Left hindlimb (tissue), 1 donor: ENCODE results near the gene DENND2C.

Experiments used
- DNase-seq: peaks from one replicate; pipeline ENCODE4 v3.0.0-alpha.2; 2018

The DENND2C gene, protein sequence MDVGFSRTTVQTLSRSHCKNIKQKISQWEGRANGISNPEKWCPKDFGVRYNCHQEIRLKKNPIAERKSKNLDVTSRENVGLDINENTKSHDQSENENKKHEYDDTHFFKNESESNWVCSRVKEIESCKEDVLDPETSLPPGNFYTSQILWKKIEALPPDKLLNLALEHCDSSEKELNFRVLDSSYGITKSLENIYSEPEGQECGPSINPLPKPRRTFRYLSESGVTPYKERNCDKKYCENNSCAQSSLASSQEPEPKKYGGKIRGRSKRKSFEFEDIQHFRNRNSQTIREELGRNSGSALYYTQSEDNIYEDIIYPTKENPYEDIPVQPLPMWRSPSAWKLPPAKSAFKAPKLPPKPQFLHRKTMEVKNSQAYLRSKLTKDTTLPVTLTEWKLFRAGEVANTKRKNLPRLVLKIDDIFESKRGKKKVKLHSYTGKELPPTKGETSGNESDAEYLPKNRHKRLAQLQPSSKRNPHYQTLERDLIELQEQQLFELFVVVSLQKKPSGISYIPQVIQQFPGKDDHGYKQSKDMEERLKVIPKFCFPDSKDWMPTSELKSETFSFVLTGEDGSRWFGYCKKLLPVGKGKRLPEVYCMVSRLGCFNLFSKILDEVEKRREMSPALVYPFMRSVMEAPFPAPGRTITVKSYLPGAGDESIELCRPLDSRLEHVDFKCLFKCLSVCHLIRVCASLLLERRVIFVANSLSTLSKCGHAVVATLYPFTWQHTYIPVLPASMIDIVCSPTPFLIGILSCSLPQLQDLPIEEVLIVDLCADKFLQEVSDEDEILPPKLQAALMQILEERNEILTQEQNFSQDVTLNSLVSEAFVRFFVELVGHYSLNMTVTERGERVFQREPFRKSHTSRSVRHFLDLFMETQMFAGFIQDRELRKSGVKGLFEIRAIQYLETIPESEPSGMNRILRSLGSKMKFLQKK

GRCh38 chr1:114669562-114670082 is at the start of gene DENND2C:
Gene DENND2C (minus strand): TSS chr1:114670049. CDS start chr1:114625984, 44,065 bp downstream.
- DNase-seq: no peak

GRCh38 chr1:114719424-114719787 is 49.6 kb upstream of the DENND2C start:
- DNase-seq: no peak

DNA sequence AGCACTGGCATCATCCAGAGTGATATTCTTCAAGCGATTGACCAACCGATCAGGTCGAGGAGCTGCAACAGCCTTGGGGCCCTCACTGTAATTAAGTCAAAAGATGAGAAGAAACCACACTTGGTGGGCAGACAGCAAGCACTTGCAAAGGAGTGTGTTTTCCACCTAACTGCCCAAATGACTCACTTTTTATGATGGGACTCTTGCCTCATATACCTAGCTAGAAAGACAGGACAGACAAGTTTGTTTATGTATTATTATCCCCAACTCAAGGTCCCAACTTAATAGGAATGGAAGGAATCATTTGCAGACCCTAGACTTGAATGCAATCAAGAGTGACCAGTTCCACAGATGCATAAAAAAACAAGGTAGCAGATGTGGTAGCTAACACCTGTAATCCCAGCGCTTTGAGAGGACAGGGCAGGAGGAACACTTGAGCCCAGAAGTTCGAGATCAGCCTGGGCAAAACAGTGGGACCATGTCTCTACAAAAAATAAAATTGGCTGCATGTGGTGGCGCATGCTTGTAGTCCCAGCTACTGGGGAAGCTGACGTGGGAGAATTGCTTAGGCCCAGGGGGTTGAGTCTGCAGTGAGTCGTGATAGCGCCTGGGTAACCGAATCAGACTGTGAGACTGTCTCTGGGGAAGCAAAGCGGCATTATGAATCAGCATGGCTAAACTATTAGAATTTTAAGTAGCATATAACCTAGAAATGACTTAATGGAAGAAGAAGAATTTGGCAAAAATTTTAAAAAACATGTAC is 49.0 kb upstream of the DENND2C start:
- DNase-seq: no peak

DNA sequence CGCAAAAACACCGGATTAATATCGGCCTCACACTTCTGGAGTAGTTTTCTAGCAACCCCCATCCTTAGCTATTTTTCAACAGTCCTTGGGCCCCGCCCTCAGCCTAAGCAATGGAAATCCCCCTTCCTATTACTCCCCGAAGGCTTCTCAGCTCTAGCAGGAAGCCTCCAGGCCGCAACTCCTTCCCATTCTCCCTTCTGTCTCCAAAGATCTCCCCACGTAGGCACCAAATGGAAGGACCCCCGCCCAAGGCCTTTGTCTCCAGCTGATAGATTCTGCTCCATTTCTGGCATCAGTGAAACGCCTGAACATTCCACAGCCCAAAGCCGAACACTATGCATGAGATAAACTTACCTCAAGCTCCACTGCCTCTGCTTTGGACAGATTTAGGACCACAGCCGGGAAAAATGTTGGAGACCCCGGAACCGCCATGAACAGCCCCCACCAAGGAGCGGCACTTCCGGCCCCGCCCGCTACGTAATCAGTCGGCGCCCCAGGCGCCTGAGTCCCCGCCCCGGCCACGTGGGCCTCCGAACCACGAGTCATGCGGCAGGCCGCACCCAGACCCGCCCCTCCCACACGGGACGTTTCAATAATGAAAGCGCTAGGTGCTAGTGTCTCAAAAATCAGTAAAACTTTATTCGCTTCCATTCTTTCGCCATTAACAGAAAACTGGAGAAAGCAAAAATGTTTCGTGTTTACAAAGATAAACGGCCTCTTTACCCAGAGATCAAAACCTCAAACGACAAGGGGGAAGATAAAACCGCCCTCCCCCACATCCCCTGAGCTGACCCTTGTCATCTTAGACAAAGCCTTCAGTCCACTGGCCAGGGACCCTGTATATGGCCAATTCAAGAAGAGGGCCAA is 46.7 kb upstream of the DENND2C start, which contains the start of gene NRAS:
Gene NRAS (minus strand): TSS at position 468 of the 867 bp plus-strand sequence. CDS start 611 bp downstream, outside the sequence.
- peak; percentile 96 for DNase-seq

DNA sequence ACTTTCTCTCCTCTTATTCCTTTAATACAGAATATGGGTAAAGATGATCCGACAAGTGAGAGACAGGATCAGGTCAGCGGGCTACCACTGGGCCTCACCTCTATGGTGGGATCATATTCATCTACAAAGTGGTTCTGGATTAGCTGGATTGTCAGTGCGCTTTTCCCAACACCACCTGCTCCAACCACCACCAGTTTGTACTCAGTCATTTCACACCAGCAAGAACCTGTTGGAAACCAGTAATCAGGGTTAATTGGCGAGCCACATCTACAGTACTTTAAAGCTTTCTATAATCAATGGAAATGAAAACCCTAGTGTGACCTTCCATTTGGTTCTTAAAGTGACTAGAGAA is 46.1 kb upstream of the DENND2C start:
- no peak for DNase-seq

DNA sequence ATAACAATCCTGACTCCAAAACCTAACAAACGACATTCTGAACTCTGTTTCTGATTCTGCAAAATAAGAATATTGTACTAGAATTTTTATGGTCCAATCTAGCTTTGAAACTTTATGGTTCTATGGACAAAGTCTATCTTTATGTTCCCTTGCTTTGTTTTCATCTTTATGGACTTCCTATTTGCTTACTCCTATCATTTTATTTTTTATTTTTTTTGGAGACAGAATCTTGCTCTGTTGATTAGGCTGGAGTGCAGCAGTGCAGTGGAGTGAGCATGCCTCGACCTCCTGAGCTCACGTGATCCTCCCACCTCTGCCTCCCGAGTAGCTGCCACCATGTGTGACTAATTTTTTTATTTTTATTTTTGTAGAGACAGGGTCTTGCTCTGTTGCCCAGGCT is 43.1 kb upstream of the DENND2C start:
- DNase-seq: no peak

DNA sequence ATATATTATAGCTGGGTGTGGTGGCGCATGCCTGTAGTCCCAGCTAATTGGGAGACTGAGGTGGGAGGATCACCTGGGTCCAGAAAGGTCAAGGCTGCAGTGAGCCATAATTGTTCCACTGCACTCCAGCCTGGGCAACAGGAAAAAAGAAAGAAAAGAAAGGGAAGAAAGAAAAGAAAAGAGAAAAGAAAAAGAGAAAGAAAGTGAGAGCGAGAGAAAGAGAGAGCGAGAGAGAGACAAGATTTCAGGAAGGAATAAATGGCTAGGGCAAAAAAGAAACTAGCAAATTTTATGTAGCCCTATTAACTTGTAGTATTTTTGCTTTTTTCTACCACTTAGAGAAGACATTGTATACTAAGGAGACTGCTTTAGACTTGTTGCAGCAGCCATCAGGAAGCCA is 40.5 kb upstream of the DENND2C start:
- no peak for DNase-seq

DNA sequence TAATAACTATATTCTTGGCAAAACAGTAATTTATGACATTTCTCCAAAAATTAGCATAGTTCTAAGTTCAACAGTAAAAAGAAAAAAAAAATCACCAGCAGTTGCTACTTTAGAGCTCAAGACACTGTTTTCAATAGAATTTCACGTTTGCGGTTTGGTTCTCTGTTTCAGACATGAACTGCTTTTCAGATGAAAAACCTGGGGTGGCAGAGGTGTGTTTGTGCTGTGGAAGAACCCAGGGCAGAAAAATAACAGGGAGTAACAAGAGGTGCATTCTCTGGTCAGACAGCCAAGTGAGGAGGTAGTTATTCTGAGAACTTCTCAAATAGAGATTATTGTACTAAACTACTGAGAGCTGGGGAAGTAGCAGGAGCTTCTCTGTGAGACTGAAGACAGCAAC is 37.8 kb upstream of the DENND2C start:
- DNase-seq: no peak

DNA sequence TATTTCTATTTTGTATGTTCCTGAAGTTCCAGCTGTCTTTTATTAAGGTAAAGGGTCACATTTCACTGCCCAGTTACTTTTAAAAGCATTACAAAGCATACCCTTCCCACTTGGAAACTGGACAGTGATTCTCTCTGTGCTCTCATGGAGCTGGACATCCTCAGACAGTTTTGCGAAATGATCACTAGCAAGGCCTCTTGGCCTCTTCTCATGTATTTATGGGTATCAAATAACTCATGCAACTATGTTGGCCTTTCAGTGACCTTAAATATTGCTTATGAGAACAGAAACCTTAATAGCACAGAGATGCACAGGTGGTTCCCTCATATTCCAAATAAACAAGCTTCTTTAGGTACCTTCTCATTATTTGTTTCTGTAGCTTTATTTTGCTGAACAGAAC is 33.4 kb upstream of the DENND2C start:
- DNase-seq: no peak

- no peak for DNase-seq
Observed at GRCh38 chr1:114702737-114703136, 32.9 kb upstream of the DENND2C start.

GRCh38 chr1:114701931-114702330 is 32.1 kb upstream of the DENND2C start:
- DNase-seq: no peak

GRCh38 chr1:114700036-114700600 is 30.3 kb upstream of the DENND2C start:
- DNase-seq: no peak

- DNase-seq: no peak
Observed at GRCh38 chr1:114696810-114697209, 27.0 kb upstream of the DENND2C start.

DNA sequence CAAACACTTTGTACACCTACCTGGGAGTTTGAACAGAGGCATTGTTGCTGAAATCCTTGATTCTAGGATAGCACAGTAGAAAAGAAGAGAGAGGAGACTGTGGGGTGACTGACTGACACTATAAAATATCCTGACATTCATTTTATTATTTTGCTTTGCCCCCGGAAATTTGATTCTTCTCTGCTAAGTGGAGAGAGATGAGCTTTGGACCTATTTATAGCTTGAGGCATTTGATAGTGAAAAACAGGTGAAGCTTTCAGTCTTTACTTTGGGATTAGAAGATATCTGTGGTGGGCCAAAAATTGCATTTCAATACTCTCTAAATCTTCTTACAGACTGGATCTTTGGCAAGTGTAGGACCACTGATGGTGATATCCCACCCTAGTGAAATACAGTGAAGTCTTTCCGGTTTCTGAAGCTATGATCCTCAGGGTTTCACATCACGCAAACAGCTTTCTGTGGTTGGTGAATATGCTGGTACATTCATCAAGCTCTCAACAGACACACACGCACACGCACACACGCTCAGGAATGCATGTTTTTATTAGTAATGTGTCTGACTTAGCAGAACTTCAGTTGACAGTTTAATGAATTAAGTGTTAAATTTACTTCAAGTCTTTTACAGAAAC is 25.7 kb upstream of the DENND2C start, which contains the start of gene AMPD1:
Gene AMPD1 (minus strand): TSS at position 117 of the 629 bp plus-strand sequence. CDS start 75 bp downstream, at position 42.
- no peak for DNase-seq

DNA sequence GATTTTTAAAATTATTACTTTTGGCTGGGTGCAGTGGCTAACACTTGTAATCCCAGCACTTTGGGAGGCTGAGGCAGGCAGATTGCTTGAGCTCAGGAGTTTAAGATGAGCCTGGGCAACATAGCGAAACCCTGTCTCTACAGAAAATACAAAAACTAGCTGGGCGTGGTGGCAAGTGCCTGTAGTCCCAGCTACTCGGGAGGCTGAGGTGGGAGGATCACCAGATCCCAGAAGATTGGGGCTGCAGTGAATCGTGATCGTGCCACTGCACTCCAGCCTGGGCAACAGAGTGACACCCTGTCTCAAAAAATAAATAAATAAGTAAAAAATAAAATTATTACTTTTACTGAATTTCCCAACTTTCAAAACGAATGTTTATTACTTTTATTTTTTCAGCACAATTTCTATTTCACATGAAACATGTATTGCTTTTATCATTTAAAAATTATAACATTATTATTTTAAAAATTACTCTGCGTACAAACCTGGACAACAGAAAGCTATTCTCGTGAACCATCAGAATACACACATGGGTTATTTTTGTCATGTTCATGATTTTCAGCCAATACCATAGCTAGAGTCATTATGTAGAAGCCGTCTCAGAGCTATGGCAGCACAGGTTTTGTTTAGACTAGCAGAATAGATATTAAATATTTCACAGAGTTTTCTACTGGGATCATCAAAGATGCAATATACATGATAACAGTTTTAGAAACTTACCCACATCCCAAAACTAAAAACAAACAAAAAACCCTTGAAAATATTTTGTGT is 24.9 kb upstream of the DENND2C start:
- no peak for DNase-seq

- no peak for DNase-seq
Observed at GRCh38 chr1:114692947-114693346, 23.1 kb upstream of the DENND2C start.

GRCh38 chr1:114691061-114691460 is 21.2 kb upstream of the DENND2C start:
- DNase-seq: no peak

GRCh38 chr1:114690148-114690547 is 20.3 kb upstream of the DENND2C start:
- DNase-seq: no peak

GRCh38 chr1:114688526-114688925 is 18.7 kb upstream of the DENND2C start:
- DNase-seq: no peak

GRCh38 chr1:114685851-114686250 is 16.0 kb upstream of the DENND2C start:
- DNase-seq: no peak
